H1 (cell line): ENCODE measurements around the gene OTUD5. TPM values are rescaled to one million over a fixed set of nuclear protein-coding genes. Genes with fewer than 3 reads are reported as not detected.

Source experiments
- SP1 ChIP-seq: IDR thresholded peaks from 2 replicates; pipeline ENCODE4 v1.6.1; 2011; ENCODE audit warnings: low read depth, low read length
- SP4 ChIP-seq: IDR thresholded peaks from 2 replicates; pipeline ENCODE4 v1.6.1; 2012; ENCODE audit warnings: low read length, inconsistent platforms
- TAF7 ChIP-seq: optimal IDR thresholded peaks from 2 replicates; pipeline ENCODE3; 2011; ENCODE audit warnings: low read depth, mild to moderate bottlenecking, inconsistent platforms, low read length, moderate library complexity, borderline replicate concordance
- polyA plus RNA-seq, 7 experiments: library from polyadenylated mRNA; depleted of rRNA in 3 of 7; stranded (reverse) in 5 of 7; unstranded in 2 of 7; fragments of >200 nt in 5 of 7; fragments of 200-250 nt in 2 of 7; gene quantifications; 1 replicate in 5 of 7; 2 replicates in 1 of 7; 4 replicates in 1 of 7; pipeline versions ENCODE4 v1.2.1 to v1.2.3, GENCODE V29; 2011 to 2013; ENCODE audit warnings: missing spikeins in 2 of 7, mixed read lengths in 2 of 7
- total RNA-seq: library from RNA; stranded (reverse); fragmentation: NEBNext Ultra II Directional; extraction: Animal tissue kit (Norgen Biotek cat#: 25700); gene quantifications from 2 replicates; pipeline ENCODE4 v1.2.1, GENCODE V29; 2021
- TF ChIP-seq, protein P1 (sequence below), 3 experiments: IDR thresholded peaks; 1 replicate in 2 of 3; 2 replicates in 1 of 3; pipeline versions ENCODE4 v1.5.1 to v1.6.1; 2011; ENCODE audit warnings: low read length in 3 of 3, mild to moderate bottlenecking in 3 of 3, inconsistent platforms in 2 of 3, low read depth in 1 of 3, moderate library complexity in 1 of 3; ENCODE audit not compliant: insufficient read depth in 1 of 3; ENCODE audit errors: control extremely low read depth in 1 of 3

The OTUD5 gene
- total and polyA plus RNA-seq, 2 of the 8 experiments (the other 6 are each of a cell fraction or from before 2014, with no cell fraction given), result 46.3 to 53.5 TPM

DNA sequence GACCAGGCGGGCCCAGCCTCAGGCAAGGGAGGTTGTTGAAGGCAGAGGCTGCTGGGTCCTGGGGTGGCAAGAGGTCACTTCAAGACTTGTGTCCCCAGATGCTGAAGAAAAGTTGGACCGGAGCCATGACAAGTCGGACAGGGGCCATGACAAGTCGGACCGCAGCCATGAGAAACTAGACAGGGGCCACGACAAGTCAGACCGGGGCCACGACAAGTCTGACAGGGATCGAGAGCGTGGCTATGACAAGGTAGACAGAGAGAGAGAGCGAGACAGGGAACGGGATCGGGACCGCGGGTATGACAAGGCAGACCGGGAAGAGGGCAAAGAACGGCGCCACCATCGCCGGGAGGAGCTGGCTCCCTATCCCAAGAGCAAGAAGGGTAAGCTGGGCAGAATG is 55.3 kb downstream of the OTUD5 start (continued):
- TF ChIP-seq TAF7 (no peak), SP4 (no peak), SP1 (no peak)
- TF ChIP-seq, protein P1, sequence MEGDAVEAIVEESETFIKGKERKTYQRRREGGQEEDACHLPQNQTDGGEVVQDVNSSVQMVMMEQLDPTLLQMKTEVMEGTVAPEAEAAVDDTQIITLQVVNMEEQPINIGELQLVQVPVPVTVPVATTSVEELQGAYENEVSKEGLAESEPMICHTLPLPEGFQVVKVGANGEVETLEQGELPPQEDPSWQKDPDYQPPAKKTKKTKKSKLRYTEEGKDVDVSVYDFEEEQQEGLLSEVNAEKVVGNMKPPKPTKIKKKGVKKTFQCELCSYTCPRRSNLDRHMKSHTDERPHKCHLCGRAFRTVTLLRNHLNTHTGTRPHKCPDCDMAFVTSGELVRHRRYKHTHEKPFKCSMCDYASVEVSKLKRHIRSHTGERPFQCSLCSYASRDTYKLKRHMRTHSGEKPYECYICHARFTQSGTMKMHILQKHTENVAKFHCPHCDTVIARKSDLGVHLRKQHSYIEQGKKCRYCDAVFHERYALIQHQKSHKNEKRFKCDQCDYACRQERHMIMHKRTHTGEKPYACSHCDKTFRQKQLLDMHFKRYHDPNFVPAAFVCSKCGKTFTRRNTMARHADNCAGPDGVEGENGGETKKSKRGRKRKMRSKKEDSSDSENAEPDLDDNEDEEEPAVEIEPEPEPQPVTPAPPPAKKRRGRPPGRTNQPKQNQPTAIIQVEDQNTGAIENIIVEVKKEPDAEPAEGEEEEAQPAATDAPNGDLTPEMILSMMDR (IDR thresholded peaks at IDR 0.05; ENCODE audit: control extremely low read depth in 1 of 3, insufficient read depth in 1 of 3, low read depth in 1 of 3, low read length in 3 of 3), result no peak
- TF ChIP-seq, all 59 proteins: peak for 0
